Prostate gland (tissue), 2 donors: ENCODE results near the gene RHBDD2.
"Not testable (repeated sequence)": the region's sequence is repeated elsewhere in the genome, so short reads cannot be mapped to it uniquely, and the experiment has no call there.

ENCODE experiments used
- CTCF ChIP-seq, 4 experiments: fragments of 200-600 bp in 2 of 4; fragments of 450-650 bp in 2 of 4; sonication (generic) in 2 of 4; IDR thresholded peaks; 1 replicate in 3 of 4; 2 replicates in 1 of 4; pipeline ENCODE4 v1.5.1; 2016 to 2019; ENCODE audit warnings: antibody characterized with exemption in 4 of 4, mild to moderate bottlenecking in 2 of 4, moderate library complexity in 2 of 4
- POLR2AphosphoS5 ChIP-seq: sonication (generic); formaldehyde crosslinking; IDR thresholded peaks from one replicate; pipeline ENCODE4 v1.6.1; 2017; ENCODE audit warnings: antibody characterized with exemption

GRCh38 chr7:75874180-75874579 is 4.7 kb upstream of the RHBDD2 start:
- TF ChIP-seq CTCF (IDR thresholded peaks at IDR 0.05); POLR2AphosphoS5: not testable (repeated sequence)
